GM19372 (cell line): ENCODE results near the gene RAB4B.
"Not testable (repeated sequence)": the region's sequence is repeated elsewhere in the genome, so short reads cannot be mapped to it uniquely, and the experiment has no call there.

ENCODE experiments used
- ATAC-seq: cut with Tn5 transposase; IDR thresholded peaks from one replicate; pipeline ENCODE4 v1.9.1; 2021; ENCODE audit warnings: mild to moderate bottlenecking, low read depth, moderate library complexity; ENCODE audit not compliant: unreplicated experiment

RAB4B gene

DNA sequence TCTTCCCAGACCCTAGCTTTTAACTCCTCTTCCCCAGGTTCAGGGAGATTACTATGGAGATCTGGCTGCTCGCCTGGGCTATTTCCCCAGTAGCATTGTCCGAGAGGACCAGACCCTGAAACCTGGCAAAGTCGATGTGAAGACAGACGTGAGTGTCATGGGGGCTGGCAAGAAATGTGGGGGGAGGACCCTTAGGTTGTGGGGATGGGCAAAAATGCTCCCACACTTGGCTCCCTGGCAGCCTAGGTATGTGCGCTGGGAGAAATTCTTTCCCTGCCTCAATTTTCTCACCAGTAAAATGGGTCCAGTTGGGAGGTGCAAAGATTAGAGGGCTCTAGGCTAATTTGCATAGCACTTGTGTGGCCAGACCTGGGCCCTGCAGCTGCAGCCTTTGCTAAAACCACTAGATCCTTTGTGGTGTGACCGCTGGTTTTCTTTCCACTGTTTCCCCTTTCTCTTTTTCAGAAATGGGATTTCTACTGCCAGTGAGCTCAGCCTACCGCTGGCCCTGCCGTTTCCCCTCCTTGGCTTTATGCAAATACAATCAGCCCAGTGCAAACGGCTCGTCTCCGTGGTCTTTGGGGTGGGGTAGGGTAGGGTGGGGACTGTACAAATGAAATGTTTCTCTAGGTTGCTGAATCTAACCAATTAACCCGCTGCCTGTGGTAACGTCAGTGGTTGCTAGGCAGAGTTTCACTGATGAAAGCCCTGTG is 959 bp upstream of the RAB4B start:
- ATAC-seq: peak; percentile 54

GRCh38 chr19:40777645-40777936 is 456 bp upstream of the RAB4B start:
- no peak for ATAC-seq

- no peak for ATAC-seq
These were observed 748 bp downstream of the RAB4B start for GRCh38 chr19:40778706-40779284.

DNA sequence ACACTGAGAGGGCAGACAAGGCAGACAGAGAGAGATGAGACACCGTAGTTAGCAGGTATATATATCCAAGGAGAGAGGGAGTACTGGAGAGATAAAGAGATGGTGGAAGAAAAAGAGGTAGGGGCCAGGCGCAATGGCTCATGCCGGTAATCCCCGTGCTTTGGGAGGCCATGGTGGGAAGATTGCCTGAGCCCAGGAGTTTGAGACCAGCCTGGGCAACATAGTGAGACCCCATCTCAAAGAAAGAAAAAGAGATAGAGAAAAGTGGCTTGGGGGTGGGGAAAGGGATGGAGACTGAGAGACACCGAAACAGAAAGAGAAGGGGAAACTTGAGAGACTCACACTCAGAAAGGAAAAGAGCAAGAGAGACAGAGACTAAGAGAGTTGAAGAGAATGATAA is 2.5 kb downstream of the RAB4B start:
- ATAC-seq: no peak

GRCh38 chr19:40781140-40781539 is 3.1 kb downstream of the RAB4B start:
- ATAC-seq: no peak

DNA sequence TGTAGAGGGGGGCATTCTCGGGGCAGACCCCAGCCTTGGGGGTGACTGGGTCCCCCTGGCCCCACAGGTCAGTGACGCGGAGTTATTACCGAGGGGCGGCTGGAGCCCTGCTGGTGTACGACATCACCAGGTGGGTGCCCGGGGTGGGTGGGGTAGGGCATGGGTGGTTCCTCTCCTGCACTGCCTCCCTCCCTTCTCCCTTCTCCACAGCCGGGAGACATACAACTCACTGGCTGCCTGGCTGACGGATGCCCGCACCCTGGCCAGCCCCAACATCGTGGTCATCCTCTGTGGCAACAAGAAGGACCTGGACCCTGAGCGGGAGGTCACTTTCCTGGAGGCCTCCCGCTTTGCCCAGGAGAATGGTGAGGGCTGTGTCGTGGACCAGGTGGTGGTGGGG is 5.7 kb downstream of the RAB4B start:
- ATAC-seq: no peak

GRCh38 chr19:40784146-40784545 is 6.1 kb downstream of the RAB4B start:
- ATAC-seq: not testable (repeated sequence)

DNA sequence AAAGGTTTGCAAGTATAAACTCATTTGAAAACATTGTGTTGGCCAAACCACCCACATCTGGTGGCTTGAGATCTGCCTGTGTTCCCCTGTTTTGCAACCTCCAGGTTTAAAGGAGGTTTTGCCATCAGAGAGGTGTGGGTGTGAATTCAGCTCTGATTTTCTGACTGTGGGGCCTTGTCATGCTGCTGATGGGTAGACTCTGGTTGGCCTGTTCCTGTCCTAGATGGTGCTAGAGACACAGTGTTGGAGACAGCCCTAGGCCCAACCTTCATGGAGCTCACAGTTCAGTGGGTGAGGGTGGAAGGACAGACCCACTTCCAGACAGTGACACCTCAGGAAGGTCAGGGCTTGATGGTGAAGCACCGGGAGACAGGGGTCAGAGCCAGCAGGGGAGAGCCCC is 7.5 kb downstream of the RAB4B start:
- ATAC-seq: no peak

DNA sequence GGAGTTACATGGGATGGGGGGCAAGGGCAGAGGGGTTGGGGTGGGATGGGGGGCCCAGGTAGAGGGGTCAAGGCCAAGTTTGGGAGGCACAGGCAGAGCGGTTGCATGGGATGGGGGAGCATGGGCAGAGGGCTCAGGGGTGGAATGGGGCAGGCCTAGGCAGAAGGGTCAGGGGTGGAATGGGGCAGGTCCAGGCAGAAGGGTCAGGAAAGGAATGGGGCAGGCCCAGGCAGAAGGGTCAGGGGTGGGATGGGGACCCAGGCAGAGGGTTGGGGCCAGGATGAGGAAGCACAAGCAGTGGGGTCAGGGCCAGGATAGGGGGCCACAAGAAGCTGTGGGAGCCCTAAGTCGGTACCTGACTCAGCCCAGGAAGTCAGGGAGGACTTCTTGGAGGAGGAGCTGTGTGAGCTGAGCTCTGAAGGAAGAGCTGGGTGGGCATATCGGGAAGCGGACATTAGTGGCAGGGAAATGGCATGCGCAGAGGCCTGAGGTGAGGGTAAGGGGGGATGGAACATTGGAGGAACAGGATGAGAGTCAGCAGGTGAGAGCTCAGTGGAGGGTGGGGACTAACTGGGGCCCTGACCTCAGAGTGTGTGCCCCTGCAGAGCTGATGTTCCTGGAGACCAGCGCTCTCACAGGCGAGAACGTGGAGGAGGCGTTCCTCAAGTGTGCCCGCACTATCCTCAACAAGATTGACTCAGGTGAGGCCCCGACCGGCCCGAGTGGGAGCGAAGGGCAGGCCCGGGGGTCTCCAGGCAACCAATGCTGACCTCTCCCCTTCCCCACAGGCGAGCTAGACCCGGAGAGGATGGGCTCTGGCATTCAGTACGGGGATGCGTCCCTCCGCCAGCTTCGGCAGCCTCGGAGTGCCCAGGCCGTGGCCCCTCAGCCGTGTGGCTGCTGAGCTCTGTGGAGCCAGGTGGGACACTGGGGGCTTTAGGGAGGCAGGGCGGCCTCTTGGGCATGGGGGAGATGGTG is 8.3 kb downstream of the RAB4B start:
- no peak for ATAC-seq

DNA sequence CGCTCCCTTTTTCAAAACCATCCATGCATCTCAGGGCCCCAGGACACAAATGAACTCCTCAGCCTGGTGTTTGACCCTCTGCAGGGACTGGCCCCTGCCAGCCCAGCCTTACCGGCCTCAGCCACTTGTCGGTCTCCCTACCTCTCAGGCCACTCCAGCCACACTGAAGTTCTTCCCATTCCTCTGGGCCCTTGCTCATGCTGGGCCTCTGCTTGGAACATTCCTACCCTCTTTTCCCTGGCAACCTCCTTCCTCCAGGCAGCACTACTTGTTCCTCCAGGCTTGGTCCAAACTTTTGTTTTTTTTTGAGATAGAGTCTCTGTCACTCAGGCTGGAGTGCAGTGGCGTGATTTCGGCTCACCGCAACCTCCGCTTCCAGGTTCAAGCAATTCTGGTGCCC is 13.3 kb downstream of the RAB4B start:
- no peak for ATAC-seq

- no peak for ATAC-seq
These were observed 13.9 kb downstream of the RAB4B start for GRCh38 chr19:40791996-40792395.

DNA sequence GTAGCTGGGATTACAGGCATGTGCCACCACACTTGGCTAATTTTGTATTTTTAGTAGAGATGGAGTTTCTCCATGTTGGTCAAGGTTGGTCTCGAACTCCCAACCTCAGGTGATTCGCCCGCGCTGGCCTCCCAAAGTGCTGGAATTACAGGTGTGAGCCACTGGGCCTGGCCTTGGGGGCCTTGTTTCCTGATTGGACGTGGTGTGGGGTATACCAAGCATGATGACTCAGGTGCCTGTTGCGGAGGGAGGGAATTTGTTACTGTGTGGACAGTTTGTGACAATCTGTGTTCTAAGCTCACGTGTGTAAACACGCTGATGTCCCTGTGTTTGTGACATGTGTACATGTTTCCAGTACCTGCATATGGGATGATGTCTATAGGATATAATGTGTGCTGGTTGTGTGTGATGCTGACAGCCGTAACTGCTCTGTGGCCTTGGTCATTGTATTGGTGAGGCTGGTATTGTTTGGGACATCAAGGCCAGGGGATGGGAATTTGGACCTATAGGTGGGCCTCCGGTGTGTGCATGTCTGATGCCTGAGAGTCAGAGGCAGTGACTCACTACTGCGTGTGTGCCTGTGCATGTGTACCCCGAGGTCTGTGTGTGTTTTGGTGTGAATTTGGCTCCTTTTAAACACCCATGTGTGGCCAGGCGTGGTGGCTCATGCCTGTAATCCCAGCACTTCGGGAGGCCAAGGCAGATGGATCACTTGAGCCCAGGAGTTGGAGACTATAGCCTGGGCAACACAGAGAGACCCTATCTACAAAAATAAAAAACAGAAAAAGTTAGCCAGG is 19.3 kb downstream of the RAB4B start:
- no peak for ATAC-seq

GRCh38 chr19:40797963-40798682 is 20.1 kb downstream of the RAB4B start:
- ATAC-seq: peak; percentile 13

- peak; percentile 77 for ATAC-seq
These were observed 20.9 kb downstream of the RAB4B start, which contains the start of gene EGLN2 for GRCh38 chr19:40798683-40799557. TSS of gene EGLN2 (plus strand) at chr19:40799191. CDS start at chr19:40800573, 1,382 bp downstream.

DNA sequence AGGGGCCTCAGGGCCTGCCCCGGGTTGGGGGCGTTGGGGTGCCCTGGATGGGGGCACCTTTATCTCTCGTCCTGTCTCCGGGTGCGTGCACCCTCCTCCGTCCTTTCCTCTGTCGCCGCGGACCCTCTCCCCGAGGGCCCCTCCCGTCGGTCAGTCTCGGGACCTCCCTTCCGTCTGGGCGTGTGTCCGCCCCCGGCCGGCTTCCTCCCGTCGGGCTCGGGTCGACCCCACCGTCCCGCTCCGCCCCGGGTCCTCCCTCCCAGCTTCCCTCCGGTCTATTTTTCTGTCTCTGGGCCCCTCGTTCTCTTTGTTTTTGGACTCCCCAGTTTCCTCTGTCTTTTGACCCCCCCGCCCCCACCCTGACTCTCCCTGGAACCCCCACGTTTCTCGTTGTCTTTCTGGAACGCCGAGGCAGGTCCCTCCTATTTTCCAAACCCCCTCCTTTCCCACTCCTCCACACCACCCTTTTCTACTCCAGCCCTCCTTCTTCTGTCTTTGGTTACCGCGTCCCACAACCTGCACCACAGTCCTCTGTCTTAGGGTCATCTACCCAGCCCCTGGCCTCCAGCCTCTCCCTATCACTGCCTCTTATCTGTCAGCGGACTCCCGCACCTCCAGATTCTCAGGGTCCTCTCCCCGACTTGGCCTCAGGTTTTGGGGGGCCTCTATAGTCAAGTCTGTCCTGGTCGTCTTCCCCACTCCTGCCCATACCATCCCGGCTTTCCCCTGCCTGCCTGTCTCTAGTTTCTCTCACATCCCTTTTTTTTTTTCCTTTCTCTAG is 21.7 kb downstream of the RAB4B start:
- no peak for ATAC-seq

DNA sequence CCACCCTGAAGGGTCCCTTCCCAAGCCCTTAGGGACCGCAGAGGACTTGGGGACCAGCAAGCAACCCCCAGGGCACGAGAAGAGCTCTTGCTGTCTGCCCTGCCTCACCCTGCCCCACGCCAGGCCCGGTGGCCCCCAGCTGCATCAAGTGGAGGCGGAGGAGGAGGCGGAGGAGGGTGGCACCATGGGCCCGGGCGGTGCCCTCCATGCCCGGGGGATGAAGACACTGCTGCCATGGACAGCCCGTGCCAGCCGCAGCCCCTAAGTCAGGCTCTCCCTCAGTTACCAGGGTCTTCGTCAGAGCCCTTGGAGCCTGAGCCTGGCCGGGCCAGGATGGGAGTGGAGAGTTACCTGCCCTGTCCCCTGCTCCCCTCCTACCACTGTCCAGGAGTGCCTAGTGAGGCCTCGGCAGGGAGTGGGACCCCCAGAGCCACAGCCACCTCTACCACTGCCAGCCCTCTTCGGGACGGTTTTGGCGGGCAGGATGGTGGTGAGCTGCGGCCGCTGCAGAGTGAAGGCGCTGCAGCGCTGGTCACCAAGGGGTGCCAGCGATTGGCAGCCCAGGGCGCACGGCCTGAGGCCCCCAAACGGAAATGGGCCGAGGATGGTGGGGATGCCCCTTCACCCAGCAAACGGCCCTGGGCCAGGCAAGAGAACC is 22.4 kb downstream of the RAB4B start:
- ATAC-seq: no peak

DNA sequence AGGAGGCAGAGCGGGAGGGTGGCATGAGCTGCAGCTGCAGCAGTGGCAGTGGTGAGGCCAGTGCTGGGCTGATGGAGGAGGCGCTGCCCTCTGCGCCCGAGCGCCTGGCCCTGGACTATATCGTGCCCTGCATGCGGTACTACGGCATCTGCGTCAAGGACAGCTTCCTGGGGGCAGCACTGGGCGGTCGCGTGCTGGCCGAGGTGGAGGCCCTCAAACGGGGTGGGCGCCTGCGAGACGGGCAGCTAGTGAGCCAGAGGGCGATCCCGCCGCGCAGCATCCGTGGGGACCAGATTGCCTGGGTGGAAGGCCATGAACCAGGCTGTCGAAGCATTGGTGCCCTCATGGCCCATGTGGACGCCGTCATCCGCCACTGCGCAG is 22.9 kb downstream of the RAB4B start:
- ATAC-seq: no peak
